ENCODE results near the gene ZBTB48. TPM values are rescaled to one million over a fixed set of nuclear protein-coding genes. Genes with fewer than 3 reads are reported as not detected.

ZBTB48 gene
- total RNA-seq, 1 experiment from 2014 or later, result 41.9 TPM

DNA sequence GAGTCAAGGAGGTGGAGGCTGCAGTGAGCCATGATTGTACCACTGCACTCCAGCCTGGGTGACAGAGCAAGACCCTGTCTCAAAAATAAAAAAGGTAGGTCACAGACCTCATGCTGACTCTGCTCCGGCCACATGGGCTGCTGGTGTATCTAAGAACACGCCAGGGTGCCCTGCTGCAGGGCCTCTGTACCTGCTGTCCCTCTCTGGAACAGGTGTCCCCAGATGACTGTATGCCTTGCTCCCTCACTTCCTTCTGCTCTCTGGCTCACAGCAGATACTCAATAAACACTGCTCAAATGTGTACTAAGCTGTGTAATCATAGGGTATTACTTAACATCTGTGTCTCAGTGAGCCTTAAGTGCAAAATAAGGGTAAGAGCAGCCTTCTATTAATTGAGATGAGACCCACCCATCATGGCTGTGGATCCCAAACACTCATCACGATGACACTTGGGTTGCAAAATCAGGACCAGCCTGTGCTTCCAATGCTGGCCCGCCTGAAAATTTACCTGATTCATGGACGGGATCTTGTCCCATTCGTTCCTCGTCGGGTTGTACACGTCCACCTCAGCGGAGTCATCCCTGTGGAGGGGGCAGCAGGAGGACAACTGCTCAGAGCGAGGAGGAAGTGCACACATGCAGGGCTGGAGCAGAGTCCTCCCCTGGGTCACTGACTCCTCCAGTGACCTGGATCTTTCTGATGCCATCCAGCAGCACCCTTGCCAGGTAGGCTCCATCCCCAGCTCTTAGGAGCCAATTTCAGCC is 15.4 kb downstream of the ZBTB48 start:
- H3K9me3 ChIP-seq (ENCODE audit: control insufficient read depth in 1 of 2, insufficient read depth in 1 of 2, low read depth in 1 of 2, low read length in 2 of 2), result no peaks in the 10 kb centered on the region
- ChIA-PET CTCF (no interaction called here), RAD21 (ENCODE audit: low non-redundant PET in 1 of 2, low total read pairs in 2 of 2, uncharacterized antibody in 2 of 2, unreplicated experiment in 2 of 2) (no interaction called here), POLR2A (no interaction called here)
- H3K4me3 ChIP-seq (replicated peaks in 1 of 2; ENCODE audit: low read depth in 1 of 2, low read length in 2 of 2), result no peak overlapping the region
- peaks cover under 1 to 5% of the 10 kb centered on the region in 2 experiments; a peak in 3 of 4 replicates for H3K4me1 ChIP-seq (ENCODE audit: control insufficient read depth in 1 of 2, insufficient read depth in 2 of 2, low read length in 2 of 2)
- no peaks in the 10 kb centered on the region for H3K27me3 ChIP-seq (ENCODE audit: insufficient read depth, low read length)
- no peak for TF ChIP-seq EZH2phosphoT487 (IDR thresholded peaks at IDR 0.05; ENCODE audit: borderline replicate concordance)
- TF ChIP-seq, protein P1, sequence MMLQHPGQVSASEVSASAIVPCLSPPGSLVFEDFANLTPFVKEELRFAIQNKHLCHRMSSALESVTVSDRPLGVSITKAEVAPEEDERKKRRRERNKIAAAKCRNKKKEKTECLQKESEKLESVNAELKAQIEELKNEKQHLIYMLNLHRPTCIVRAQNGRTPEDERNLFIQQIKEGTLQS (IDR thresholded peaks at IDR 0.05), result no peak
- TF ChIP-seq FOSL1 (IDR thresholded peaks at IDR 0.05; ENCODE audit: low read depth), result no peak
- TF ChIP-seq SP1 (IDR thresholded peaks at IDR 0.05; ENCODE audit: low read depth), result no peak
- no peak for TF ChIP-seq TCF7L2 (IDR thresholded peaks at IDR 0.05; ENCODE audit: borderline replicate concordance, extremely low read depth, insufficient read depth, insufficient read length)
- TF ChIP-seq EGR1 (IDR thresholded peaks at IDR 0.05; ENCODE audit: low read depth), result no peak
- TF ChIP-seq JUND (IDR thresholded peaks at IDR 0.05), result no peak
- TF ChIP-seq SRF (IDR thresholded peaks at IDR 0.05; ENCODE audit: low read depth), result no peak
- TF ChIP-seq POLR2AphosphoS5 (IDR thresholded peaks at IDR 0.05; ENCODE audit: low read depth, low read length), result no peak
- TF ChIP-seq, protein P2, sequence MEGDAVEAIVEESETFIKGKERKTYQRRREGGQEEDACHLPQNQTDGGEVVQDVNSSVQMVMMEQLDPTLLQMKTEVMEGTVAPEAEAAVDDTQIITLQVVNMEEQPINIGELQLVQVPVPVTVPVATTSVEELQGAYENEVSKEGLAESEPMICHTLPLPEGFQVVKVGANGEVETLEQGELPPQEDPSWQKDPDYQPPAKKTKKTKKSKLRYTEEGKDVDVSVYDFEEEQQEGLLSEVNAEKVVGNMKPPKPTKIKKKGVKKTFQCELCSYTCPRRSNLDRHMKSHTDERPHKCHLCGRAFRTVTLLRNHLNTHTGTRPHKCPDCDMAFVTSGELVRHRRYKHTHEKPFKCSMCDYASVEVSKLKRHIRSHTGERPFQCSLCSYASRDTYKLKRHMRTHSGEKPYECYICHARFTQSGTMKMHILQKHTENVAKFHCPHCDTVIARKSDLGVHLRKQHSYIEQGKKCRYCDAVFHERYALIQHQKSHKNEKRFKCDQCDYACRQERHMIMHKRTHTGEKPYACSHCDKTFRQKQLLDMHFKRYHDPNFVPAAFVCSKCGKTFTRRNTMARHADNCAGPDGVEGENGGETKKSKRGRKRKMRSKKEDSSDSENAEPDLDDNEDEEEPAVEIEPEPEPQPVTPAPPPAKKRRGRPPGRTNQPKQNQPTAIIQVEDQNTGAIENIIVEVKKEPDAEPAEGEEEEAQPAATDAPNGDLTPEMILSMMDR (IDR thresholded peaks at IDR 0.05 in 2 of 3, conservative IDR thresholded peaks at IDR 0.05 in 1 of 3; ENCODE audit: borderline replicate concordance in 1 of 3, insufficient read depth in 1 of 3, low read depth in 2 of 3, low read length in 2 of 3), result no peak
- TF ChIP-seq CEBPB (IDR thresholded peaks at IDR 0.05; ENCODE audit: low read depth), result no peak
- TF ChIP-seq, protein P3, sequence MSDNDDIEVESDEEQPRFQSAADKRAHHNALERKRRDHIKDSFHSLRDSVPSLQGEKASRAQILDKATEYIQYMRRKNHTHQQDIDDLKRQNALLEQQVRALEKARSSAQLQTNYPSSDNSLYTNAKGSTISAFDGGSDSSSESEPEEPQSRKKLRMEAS (IDR thresholded peaks at IDR 0.05), result no peak
- TF ChIP-seq CBX3 (IDR thresholded peaks at IDR 0.05; ENCODE audit: low read depth), result no peak
- TF ChIP-seq, protein P4, sequence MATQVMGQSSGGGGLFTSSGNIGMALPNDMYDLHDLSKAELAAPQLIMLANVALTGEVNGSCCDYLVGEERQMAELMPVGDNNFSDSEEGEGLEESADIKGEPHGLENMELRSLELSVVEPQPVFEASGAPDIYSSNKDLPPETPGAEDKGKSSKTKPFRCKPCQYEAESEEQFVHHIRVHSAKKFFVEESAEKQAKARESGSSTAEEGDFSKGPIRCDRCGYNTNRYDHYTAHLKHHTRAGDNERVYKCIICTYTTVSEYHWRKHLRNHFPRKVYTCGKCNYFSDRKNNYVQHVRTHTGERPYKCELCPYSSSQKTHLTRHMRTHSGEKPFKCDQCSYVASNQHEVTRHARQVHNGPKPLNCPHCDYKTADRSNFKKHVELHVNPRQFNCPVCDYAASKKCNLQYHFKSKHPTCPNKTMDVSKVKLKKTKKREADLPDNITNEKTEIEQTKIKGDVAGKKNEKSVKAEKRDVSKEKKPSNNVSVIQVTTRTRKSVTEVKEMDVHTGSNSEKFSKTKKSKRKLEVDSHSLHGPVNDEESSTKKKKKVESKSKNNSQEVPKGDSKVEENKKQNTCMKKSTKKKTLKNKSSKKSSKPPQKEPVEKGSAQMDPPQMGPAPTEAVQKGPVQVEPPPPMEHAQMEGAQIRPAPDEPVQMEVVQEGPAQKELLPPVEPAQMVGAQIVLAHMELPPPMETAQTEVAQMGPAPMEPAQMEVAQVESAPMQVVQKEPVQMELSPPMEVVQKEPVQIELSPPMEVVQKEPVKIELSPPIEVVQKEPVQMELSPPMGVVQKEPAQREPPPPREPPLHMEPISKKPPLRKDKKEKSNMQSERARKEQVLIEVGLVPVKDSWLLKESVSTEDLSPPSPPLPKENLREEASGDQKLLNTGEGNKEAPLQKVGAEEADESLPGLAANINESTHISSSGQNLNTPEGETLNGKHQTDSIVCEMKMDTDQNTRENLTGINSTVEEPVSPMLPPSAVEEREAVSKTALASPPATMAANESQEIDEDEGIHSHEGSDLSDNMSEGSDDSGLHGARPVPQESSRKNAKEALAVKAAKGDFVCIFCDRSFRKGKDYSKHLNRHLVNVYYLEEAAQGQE (IDR thresholded peaks at IDR 0.05; ENCODE audit: low read depth), result no peak
- TF ChIP-seq ZFX (IDR thresholded peaks at IDR 0.05), result no peak
- no peak for TF ChIP-seq POLR2A (IDR thresholded peaks at IDR 0.05; ENCODE audit: borderline replicate concordance, extremely low read depth, insufficient read depth, insufficient read length)
- TF ChIP-seq YY1 (IDR thresholded peaks at IDR 0.05; ENCODE audit: extremely low read depth, insufficient replicate concordance, low read depth, low read length), result no peak
- TF ChIP-seq ZNF274 (IDR thresholded peaks at IDR 0.05; ENCODE audit: low read depth, low read length), result no peak
- TF ChIP-seq SIN3A (IDR thresholded peaks at IDR 0.05; ENCODE audit: low read depth), result no peak
- TF ChIP-seq EZH2 (IDR thresholded peaks at IDR 0.05), result no peak
- H2AFZ ChIP-seq (ENCODE audit: low read depth, low read length, poor library complexity, severe bottlenecking), result no peak overlapping the region
- no peak overlapping the region for H3K27ac ChIP-seq (ENCODE audit: low read depth, low read length)
- H3K4me2 ChIP-seq (ENCODE audit: low read length), result no peak overlapping the region
- peaks cover 23 to 84% of the 10 kb centered on the region in 2 experiments; a peak in 3 of 4 replicates for H3K36me3 ChIP-seq (ENCODE audit: control insufficient read depth in 1 of 2, insufficient read depth in 2 of 2, low read length in 2 of 2)
- peaks cover 9% of the 10 kb centered on the region; the same call in 1 of the 2 replicates for H4K20me1 ChIP-seq (ENCODE audit: insufficient read depth)
- no peak overlapping the region for H3K9ac ChIP-seq (ENCODE audit: low read length)
- intact Hi-C loops (cut with micrococcal nuclease), result no loop called here
- DNase-seq (ENCODE audit: low read depth, low spot score) (no peak), ATAC-seq (no peak)
- peaks cover 77% of the 10 kb centered on the region for H3K79me2 ChIP-seq (ENCODE audit: insufficient read depth, low read length)
- no peaks in the 10 kb centered on the region for H3K9me2 ChIP-seq (ENCODE audit: insufficient read depth)
- BruUV-seq (replicated peaks), result no TSS peak

Data from HCT116 (cell line).